Measurements from ENCODE around the gene EEF2KMT. TPM values are rescaled to one million over a fixed set of nuclear protein-coding genes. Genes with fewer than 3 reads are reported as not detected.

EEF2KMT gene
- total and polyA plus RNA-seq, 2 of the 13 experiments (the other 11 are each of a cell fraction or from before 2014, with no cell fraction given), result 10.7 to 26.9 TPM

DNA sequence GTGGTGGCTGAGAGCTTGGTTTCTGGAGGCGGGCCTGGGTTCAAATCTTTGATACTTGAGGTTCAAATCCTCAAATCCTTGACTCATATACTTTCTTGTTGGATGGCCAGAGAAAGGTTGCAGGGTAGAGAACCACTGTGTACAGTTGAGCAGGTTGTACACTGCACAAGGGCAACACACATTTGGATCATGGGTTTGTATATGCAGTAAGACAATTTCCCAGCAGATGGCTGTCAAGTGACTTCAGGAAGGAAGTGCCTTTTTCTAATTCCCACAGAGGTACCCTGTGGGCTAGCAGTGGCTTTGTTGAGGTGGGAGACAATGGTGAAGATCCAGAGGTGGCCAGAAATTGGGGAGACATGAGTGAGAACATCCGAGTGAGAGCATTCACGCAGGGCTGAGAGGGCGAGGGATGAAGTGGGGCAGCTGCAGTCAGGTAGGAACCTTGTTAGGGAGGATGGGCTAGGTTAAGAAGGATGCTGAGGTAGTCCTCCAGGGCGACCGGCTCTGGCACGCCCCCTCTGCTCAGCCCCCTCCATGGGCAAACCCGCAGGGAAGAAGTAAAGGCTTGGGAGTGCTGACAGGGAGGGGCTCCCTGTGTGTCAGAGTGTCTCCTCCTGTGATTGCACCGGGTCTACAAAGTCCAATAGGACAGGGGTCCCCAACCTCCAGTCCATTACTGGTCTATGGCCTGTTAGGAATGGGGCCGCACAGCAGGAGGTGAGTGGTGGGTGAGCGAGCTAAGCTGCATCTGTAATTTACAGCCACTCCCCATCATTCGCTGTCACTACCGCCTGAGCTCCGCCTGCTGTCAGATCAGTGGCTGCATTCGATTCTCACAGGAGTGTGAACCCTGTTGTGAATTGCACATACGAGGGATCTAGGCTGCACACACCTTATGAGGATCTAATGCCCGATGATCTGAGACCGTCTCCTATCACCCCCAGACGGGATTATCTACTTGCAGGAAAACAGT, 34.5 kb downstream of the EEF2KMT start (continued):
- TF ChIP-seq, protein P1, sequence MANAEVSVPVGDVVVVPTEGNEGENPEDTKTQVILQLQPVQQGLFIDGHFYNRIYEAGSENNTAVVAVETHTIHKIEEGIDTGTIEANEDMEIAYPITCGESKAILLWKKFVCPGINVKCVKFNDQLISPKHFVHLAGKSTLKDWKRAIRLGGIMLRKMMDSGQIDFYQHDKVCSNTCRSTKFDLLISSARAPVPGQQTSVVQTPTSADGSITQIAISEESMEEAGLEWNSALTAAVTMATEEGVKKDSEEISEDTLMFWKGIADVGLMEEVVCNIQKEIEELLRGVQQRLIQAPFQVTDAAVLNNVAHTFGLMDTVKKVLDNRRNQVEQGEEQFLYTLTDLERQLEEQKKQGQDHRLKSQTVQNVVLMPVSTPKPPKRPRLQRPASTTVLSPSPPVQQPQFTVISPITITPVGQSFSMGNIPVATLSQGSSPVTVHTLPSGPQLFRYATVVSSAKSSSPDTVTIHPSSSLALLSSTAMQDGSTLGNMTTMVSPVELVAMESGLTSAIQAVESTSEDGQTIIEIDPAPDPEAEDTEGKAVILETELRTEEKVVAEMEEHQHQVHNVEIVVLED (CRISPR knock-in tag; IDR thresholded peaks at IDR 0.05; ENCODE audit: borderline replicate concordance), result no peak
- TF ChIP-seq, protein P2, sequence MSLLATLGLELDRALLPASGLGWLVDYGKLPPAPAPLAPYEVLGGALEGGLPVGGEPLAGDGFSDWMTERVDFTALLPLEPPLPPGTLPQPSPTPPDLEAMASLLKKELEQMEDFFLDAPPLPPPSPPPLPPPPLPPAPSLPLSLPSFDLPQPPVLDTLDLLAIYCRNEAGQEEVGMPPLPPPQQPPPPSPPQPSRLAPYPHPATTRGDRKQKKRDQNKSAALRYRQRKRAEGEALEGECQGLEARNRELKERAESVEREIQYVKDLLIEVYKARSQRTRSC (CRISPR knock-in tag; IDR thresholded peaks at IDR 0.05; ENCODE audit: low read depth), result no peak
- TF ChIP-seq HDAC2 (CRISPR knock-in tag; IDR thresholded peaks at IDR 0.05) (no peak), PHF20 (CRISPR knock-in tag; IDR thresholded peaks at IDR 0.05) (no peak), ZNF333 (CRISPR knock-in tag; IDR thresholded peaks at IDR 0.05; ENCODE audit: borderline replicate concordance) (no peak), ZNF430 (CRISPR knock-in tag; IDR thresholded peaks at IDR 0.05) (0 out of 2 replicates have a peak, but pooled peaks have one; percentile 45), NBN (conservative IDR thresholded peaks at IDR 0.05) (no peak), TBP (CRISPR knock-in tag; IDR thresholded peaks at IDR 0.05) (no peak), SMC3 (IDR thresholded peaks at IDR 0.05; ENCODE audit: low read length) (peak; percentile 40; the same call in 1 of the 2 replicates), STAG1 (CRISPR knock-in tag; IDR thresholded peaks at IDR 0.05) (peak; percentile 29), SMARCC2 (IDR thresholded peaks at IDR 0.05) (no peak), ZNF543 (CRISPR knock-in tag; IDR thresholded peaks at IDR 0.05) (no peak), MTF1 (CRISPR knock-in tag; IDR thresholded peaks at IDR 0.05) (no peak), KAT8 (CRISPR knock-in tag; IDR thresholded peaks at IDR 0.05) (no peak), NCOR1 (IDR thresholded peaks at IDR 0.05; ENCODE audit: borderline replicate concordance, low read length) (no peak)
- TF ChIP-seq, protein P3, sequence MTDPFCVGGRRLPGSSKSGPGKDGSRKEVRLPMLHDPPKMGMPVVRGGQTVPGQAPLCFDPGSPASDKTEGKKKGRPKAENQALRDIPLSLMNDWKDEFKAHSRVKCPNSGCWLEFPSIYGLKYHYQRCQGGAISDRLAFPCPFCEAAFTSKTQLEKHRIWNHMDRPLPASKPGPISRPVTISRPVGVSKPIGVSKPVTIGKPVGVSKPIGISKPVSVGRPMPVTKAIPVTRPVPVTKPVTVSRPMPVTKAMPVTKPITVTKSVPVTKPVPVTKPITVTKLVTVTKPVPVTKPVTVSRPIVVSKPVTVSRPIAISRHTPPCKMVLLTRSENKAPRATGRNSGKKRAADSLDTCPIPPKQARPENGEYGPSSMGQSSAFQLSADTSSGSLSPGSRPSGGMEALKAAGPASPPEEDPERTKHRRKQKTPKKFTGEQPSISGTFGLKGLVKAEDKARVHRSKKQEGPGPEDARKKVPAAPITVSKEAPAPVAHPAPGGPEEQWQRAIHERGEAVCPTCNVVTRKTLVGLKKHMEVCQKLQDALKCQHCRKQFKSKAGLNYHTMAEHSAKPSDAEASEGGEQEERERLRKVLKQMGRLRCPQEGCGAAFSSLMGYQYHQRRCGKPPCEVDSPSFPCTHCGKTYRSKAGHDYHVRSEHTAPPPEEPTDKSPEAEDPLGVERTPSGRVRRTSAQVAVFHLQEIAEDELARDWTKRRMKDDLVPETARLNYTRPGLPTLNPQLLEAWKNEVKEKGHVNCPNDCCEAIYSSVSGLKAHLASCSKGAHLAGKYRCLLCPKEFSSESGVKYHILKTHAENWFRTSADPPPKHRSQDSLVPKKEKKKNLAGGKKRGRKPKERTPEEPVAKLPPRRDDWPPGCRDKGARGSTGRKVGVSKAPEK (CRISPR knock-in tag; IDR thresholded peaks at IDR 0.05; ENCODE audit: borderline replicate concordance), result no peak
- TF ChIP-seq, protein P4, sequence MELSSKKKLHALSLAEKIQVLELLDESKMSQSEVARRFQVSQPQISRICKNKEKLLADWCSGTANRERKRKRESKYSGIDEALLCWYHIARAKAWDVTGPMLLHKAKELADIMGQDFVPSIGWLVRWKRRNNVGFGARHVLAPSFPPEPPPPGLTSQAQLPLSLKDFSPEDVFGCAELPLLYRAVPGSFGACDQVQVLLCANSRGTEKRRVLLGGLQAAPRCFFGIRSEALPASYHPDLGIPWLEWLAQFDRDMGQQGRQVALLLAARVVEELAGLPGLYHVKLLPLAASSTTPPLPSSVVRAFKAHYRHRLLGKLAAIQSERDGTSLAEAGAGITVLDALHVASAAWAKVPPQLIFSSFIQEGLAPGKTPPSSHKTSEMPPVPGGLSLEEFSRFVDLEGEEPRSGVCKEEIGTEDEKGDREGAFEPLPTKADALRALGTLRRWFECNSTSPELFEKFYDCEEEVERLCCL (CRISPR knock-in tag; IDR thresholded peaks at IDR 0.05; ENCODE audit: borderline replicate concordance), result no peak
- TF ChIP-seq, protein P5, sequence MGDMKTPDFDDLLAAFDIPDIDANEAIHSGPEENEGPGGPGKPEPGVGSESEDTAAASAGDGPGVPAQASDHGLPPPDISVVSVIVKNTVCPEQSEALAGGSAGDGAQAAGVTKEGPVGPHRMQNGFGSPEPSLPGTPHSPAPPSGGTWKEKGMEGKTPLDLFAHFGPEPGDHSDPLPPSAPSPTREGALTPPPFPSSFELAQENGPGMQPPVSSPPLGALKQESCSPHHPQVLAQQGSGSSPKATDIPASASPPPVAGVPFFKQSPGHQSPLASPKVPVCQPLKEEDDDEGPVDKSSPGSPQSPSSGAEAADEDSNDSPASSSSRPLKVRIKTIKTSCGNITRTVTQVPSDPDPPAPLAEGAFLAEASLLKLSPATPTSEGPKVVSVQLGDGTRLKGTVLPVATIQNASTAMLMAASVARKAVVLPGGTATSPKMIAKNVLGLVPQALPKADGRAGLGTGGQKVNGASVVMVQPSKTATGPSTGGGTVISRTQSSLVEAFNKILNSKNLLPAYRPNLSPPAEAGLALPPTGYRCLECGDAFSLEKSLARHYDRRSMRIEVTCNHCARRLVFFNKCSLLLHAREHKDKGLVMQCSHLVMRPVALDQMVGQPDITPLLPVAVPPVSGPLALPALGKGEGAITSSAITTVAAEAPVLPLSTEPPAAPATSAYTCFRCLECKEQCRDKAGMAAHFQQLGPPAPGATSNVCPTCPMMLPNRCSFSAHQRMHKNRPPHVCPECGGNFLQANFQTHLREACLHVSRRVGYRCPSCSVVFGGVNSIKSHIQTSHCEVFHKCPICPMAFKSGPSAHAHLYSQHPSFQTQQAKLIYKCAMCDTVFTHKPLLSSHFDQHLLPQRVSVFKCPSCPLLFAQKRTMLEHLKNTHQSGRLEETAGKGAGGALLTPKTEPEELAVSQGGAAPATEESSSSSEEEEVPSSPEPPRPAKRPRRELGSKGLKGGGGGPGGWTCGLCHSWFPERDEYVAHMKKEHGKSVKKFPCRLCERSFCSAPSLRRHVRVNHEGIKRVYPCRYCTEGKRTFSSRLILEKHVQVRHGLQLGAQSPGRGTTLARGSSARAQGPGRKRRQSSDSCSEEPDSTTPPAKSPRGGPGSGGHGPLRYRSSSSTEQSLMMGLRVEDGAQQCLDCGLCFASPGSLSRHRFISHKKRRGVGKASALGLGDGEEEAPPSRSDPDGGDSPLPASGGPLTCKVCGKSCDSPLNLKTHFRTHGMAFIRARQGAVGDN (CRISPR knock-in tag; IDR thresholded peaks at IDR 0.05), result 0 out of 2 replicates have a peak, but pooled peaks have one; percentile 11
